ENCODE measurements around the gene JMJD8. TPM values are rescaled to one million over a fixed set of nuclear protein-coding genes. Genes with fewer than 3 reads are reported as not detected.

Gene JMJD8
- total RNA-seq, 1 donor from 2014 or later = 47.0 TPM

GRCh38 chr16:730666-731509, 46.8 kb upstream of the JMJD8 start:
- intact Hi-C loops (cut with micrococcal nuclease) = no loop called here
- Mint-ChIP-seq H3K9me3 (no peaks in the 10 kb centered on the region), H3K27me3 (no peaks in the 10 kb centered on the region), H3K36me3 (ENCODE audit: low read depth) (peaks cover 31% of the 10 kb centered on the region), H3K4me1 (no peaks in the 10 kb centered on the region), H3K27ac (no peak overlapping the region), H3K4me3 (no peak overlapping the region)
- no peak for ATAC-seq (ENCODE audit: low read depth)
- POLR2A ChIA-PET = interaction anchor here (2.4 kb wide), 1 partner anchor 10 kb away, joined by 10 read pairs; the partner anchor contains the start of gene ANTKMT
- TF ChIP-seq, protein P1, sequence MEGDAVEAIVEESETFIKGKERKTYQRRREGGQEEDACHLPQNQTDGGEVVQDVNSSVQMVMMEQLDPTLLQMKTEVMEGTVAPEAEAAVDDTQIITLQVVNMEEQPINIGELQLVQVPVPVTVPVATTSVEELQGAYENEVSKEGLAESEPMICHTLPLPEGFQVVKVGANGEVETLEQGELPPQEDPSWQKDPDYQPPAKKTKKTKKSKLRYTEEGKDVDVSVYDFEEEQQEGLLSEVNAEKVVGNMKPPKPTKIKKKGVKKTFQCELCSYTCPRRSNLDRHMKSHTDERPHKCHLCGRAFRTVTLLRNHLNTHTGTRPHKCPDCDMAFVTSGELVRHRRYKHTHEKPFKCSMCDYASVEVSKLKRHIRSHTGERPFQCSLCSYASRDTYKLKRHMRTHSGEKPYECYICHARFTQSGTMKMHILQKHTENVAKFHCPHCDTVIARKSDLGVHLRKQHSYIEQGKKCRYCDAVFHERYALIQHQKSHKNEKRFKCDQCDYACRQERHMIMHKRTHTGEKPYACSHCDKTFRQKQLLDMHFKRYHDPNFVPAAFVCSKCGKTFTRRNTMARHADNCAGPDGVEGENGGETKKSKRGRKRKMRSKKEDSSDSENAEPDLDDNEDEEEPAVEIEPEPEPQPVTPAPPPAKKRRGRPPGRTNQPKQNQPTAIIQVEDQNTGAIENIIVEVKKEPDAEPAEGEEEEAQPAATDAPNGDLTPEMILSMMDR (IDR thresholded peaks at IDR 0.05) = no peak
- CTCF ChIA-PET = no interaction called here
- no peak for DNase-seq

- DNase-seq (no peak), ATAC-seq (ENCODE audit: low read depth) (no peak)
- no peak overlapping the region for H3K27ac Mint-ChIP-seq
- ChIA-PET POLR2A (interaction anchor here (1.0 to 2.4 kb wide), 2 partner anchors 9 to 14 kb away, joined by 3 to 10 read pairs; partner anchors contain the start of gene ANTKMT), CTCF (interaction anchor here (1.4 kb wide), 1 partner anchor 18 kb away, joined by 4 read pairs; no protein-coding TSS in a partner anchor)
- intact Hi-C loops (cut with micrococcal nuclease) = no loop called here
- peaks cover 23% of the 10 kb centered on the region for H3K36me3 Mint-ChIP-seq (ENCODE audit: low read depth)
- H3K27me3 Mint-ChIP-seq = no peaks in the 10 kb centered on the region
- H3K4me1 Mint-ChIP-seq = peaks cover 2% of the 10 kb centered on the region
- TF ChIP-seq, protein P1 (IDR thresholded peaks at IDR 0.05) = no peak
- H3K9me3 Mint-ChIP-seq = no peaks in the 10 kb centered on the region
- H3K4me3 Mint-ChIP-seq = no peak overlapping the region
Observed at GRCh38 chr16:729768-730665, 45.9 kb upstream of the JMJD8 start.

- ATAC-seq (ENCODE audit: low read depth) (no peak), DNase-seq (no peak)
- no peak overlapping the region for H3K27ac Mint-ChIP-seq
- no peaks in the 10 kb centered on the region for H3K9me3 Mint-ChIP-seq
- H3K4me3 Mint-ChIP-seq = peak overlapping the region; percentile 69
- peaks cover 16% of the 10 kb centered on the region for H3K36me3 Mint-ChIP-seq (ENCODE audit: low read depth)
- TF ChIP-seq, protein P1 (IDR thresholded peaks at IDR 0.05) = no peak
- H3K27me3 Mint-ChIP-seq = no peaks in the 10 kb centered on the region
- ChIA-PET CTCF (interaction anchor here (1.4 kb wide), 1 partner anchor 17 kb away, joined by 4 read pairs; no protein-coding TSS in a partner anchor), POLR2A (interaction anchor here (1.0 to 3.2 kb wide), 4 partner anchors 8 to 39 kb away, joined by 3 to 11 read pairs (median 8); partner anchors contain the start of genes ANTKMT and WDR24)
- intact Hi-C loops (cut with micrococcal nuclease) = loop anchor here (1.0 kb wide), 1 partner anchor 12 kb away; no protein-coding TSS in a partner anchor
- H3K4me1 Mint-ChIP-seq = peaks cover 2% of the 10 kb centered on the region
Observed at GRCh38 chr16:728890-729744, 45.0 kb upstream of the JMJD8 start.

DNA sequence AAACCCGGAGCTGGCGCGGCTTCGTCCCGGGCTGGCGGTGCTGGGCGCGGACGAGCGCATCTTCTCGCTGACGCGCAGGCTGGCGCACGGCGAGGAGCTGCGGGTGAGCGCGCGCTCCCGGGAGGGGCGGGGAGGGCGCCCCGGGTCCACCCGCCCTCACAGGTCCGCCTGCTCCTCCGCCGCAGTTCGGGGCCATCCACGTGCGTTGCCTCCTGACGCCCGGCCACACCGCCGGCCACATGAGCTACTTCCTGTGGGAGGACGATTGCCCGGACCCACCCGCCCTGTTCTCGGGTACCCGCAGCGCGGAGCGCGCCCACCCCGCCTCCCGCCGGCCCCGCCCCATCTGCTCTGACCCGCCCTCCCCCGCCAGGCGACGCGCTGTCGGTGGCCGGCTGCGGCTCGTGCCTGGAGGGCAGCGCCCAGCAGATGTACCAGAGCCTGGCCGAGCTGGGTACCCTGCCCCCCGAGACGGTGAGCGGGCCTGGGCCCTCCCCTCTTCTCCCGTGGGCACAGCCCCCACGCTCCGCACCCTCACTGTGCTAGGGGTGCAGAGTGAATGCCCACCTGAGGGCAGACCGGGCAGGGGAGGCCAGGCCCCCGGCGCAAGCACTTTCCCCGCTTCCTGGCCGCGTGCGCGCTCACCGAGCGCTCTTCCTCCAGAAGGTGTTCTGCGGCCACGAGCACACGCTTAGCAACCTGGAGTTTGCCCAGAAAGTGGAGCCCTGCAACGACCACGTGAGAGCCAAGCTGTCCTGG, 44.2 kb upstream of the JMJD8 start:
- peaks cover 14% of the 10 kb centered on the region for H3K36me3 Mint-ChIP-seq (ENCODE audit: low read depth)
- ATAC-seq (ENCODE audit: low read depth) (peak; percentile 66), DNase-seq (peak; percentile 71)
- no peaks in the 10 kb centered on the region for H3K9me3 Mint-ChIP-seq
- H3K4me3 Mint-ChIP-seq = peak overlapping the region; percentile 69
- H3K4me1 Mint-ChIP-seq = peaks cover 4% of the 10 kb centered on the region
- no peak overlapping the region for H3K27ac Mint-ChIP-seq
- POLR2A ChIA-PET = interaction anchor here (0.5 to 3.2 kb wide), 9 partner anchors 8 to 60 kb away, joined by 3 to 11 read pairs (median 5); partner anchors contain the start of genes CHTF18, CIAO3, METRN and RPUSD1
- no peaks in the 10 kb centered on the region for H3K27me3 Mint-ChIP-seq
- intact Hi-C loops (cut with micrococcal nuclease) = loop anchor here (1.0 kb wide), 1 partner anchor 13 kb away; no protein-coding TSS in a partner anchor
- CTCF ChIA-PET = interaction anchor here (1.0 kb wide), 1 partner anchor 13 kb away, joined by 3 read pairs; the partner anchor contains the start of gene METRN
- TF ChIP-seq, protein P1 (IDR thresholded peaks at IDR 0.05) = no peak

Data from activated B cell treated with CpG ODN at 0.5 μM for 24 hours (primary cell).